ENCODE measurements around the gene WFDC2. TPM values are rescaled to one million over a fixed set of nuclear protein-coding genes. Genes with fewer than 3 reads are reported as not detected.

The WFDC2 gene
- total and polyA plus RNA-seq, 2 donors (not counting 3 experiments of a cell fraction or from before 2014, with no cell fraction given): not detected

GRCh38 chr20:45485388-45485787, 15.8 kb downstream of the WFDC2 start:
- dilution Hi-C loops (cut with MboI; ENCODE audit: extremely low pct_ligation_motif_present, low sequenced_read_pairs) (no loop called here), intact Hi-C loops (cut with micrococcal nuclease) (no loop called here)
- FAIRE-seq: no peak
- BruUV-seq (replicated peaks): no TSS peak
- Histone ChIP-seq H3K36me3 (ENCODE audit: control insufficient read depth in 2 of 2, extremely low read depth in 1 of 2, insufficient read depth in 2 of 2, low read length in 2 of 2) (no peaks in the 10 kb centered on the region), H3K27me3 (ENCODE audit: control insufficient read depth in 2 of 2, insufficient read depth in 2 of 2, low read length in 2 of 2) (peaks cover 3 to 8% of the 10 kb centered on the region in 2 experiments), H3K9ac (replicated peaks; ENCODE audit: extremely low read depth, insufficient read depth, low read length) (no peak overlapping the region), H3K79me2 (ENCODE audit: control insufficient read depth, insufficient read depth, low read length) (no peaks in the 10 kb centered on the region), H3K4me1 (ENCODE audit: control insufficient read depth, extremely low read depth, insufficient read depth, low read length) (no peaks in the 10 kb centered on the region), H2AFZ (ENCODE audit: low read depth, low read length) (no peak overlapping the region), H3K9me3 (replicated peaks; ENCODE audit: control insufficient read depth, insufficient read depth, low read length) (no peaks in the 10 kb centered on the region), H3K9me1 (replicated peaks; ENCODE audit: control insufficient read depth, extremely low read depth, insufficient read depth, low read length) (no peaks in the 10 kb centered on the region), H4K20me1 (replicated peaks; ENCODE audit: control insufficient read depth, extremely low read depth, insufficient read depth, low read length) (no peaks in the 10 kb centered on the region), H3K4me3 (replicated peaks in 1 of 3; ENCODE audit: insufficient read depth in 1 of 3, low read depth in 1 of 3, low read length in 3 of 3) (no peak overlapping the region), H3K4me2 (ENCODE audit: insufficient read depth, low read length) (no peak overlapping the region), H3K27ac (ENCODE audit: insufficient read depth, low read depth, low read length) (no peak overlapping the region)
- ChIA-PET CTCF (interaction anchor here (0.7 to 1.9 kb wide), 3 partner anchors 27 to 286 kb away, joined by 3 to 4 read pairs (median 3); no protein-coding TSS in a partner anchor), POLR2A (no interaction called here)
- no peak for DNase-seq (ENCODE audit: low read depth, low spot score)
- no peak for TF ChIP-seq JUN (IDR thresholded peaks at IDR 0.05; ENCODE audit: borderline replicate concordance, insufficient read depth, insufficient read length, low read depth)
- TF ChIP-seq EZH2 (IDR thresholded peaks at IDR 0.05; ENCODE audit: borderline replicate concordance, low read depth, low read length, severe bottlenecking): no peak
- TF ChIP-seq MAX (IDR thresholded peaks at IDR 0.05; ENCODE audit: insufficient read depth, insufficient read length): no peak
- no peak for TF ChIP-seq FOS (IDR thresholded peaks at IDR 0.05; ENCODE audit: borderline replicate concordance, insufficient read depth, low read length)
- no peak for TF ChIP-seq MYC (IDR thresholded peaks at IDR 0.05; ENCODE audit: low read depth, low read length)
- TF ChIP-seq GATA2 (IDR thresholded peaks at IDR 0.05; ENCODE audit: insufficient read depth, insufficient read length, low read depth, low read length): no peak
- no peak for TF ChIP-seq CTCF (IDR thresholded peaks at IDR 0.05; ENCODE audit: extremely low read depth in 1 of 2, insufficient read depth in 1 of 2, low read depth in 1 of 2, low read length in 2 of 2)
- TF ChIP-seq POLR2AphosphoS5 (IDR thresholded peaks at IDR 0.05; ENCODE audit: insufficient read depth, low read depth, low read length): no peak
- TF ChIP-seq POLR2A (IDR thresholded peaks at IDR 0.05; ENCODE audit: low read depth, low read length): no peak

Measured in endothelial cell of umbilical vein (primary cell).